NCI-H2196 (cell line): ENCODE measurements around the gene EGR4.
"Not testable (repeated sequence)": the region's sequence is repeated elsewhere in the genome, so short reads cannot be mapped to it uniquely, and the experiment has no call there.

Source experiments
- DNase-seq: peaks from one replicate; lab custom pipeline; 2025; ENCODE audit not compliant: unreplicated experiment; lab: John Stamatoyannopoulos, UW

The EGR4 gene

GRCh38 chr2:73264332-73264606 is 29.1 kb downstream of the EGR4 start:
- no peak for DNase-seq

DNA sequence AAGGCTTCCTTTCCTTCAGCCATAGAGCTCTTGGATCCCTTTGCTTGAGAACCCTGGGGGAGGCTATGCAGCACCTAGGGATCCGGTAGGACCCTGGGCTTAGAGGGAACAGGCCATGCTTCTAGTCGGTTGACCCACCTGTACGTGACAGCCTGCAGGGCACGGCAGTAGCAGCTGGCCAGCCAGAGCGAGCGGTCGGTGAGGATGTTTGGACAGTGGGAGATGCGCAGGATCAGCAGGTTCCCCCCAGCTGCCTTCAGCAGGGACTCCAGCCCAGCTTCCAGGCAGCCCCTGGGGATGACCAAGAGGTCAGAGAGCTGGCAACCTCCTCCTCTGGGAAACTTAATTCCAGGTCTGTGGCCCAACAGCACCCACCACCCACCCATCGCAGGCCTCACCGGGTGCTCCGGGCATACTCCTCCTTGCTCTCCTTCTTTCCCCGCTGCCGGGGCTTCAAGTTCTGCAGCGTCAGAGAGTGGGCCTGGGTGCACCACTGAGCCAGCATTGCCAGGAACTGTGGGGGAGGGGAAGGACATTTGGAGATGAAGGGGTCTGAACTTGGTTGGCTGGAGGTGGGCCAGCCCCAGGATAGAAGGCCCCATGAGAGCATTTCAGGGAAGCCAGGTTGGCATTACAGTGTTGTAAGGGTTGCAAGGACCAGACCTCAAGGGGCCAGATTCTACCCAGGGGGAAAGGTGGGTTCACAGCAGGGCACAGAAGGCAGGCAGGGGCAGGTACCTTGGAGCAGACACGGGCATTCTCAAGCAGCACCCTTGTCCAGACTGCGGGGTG is 29.6 kb downstream of the EGR4 start:
- DNase-seq = no peak

DNA sequence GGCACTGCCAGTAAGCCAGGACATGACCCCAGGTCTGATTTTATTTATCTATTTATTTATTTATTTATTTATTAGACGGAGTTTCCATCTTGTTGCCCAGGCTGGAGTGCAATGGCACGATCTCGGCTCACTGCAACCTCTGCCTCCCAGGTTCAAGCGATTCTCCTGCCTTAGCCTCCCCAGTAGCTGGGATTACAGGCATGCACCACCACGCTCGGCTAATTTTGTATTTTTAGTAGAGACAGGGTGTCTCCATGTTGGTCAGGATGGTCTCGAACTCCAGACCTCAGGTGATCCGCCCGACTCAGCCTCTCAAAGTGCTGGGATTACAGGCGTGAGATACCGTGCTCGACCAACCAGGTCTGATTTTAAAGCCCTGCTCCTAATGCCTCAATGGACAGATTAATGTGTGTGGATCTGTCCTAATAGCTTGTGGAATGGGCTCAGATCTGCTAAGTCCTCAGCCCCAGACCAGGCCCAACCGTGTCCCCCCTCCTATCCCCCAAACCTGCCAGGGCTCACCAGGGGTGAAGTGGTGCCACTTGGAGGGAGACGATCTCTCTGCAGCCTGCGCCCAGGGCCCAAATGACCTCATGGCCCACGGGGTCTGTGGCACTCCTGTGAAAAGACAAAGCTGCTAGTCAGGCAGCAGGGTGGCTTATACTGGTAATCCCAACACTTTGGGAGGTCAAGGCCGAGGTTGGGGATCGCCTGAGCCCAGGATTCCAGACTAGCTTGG is 30.5 kb downstream of the EGR4 start:
- not testable (repeated sequence) for DNase-seq

GRCh38 chr2:73262108-73262651 is 31.2 kb downstream of the EGR4 start:
- DNase-seq = no peak

GRCh38 chr2:73260338-73260984 is 32.9 kb downstream of the EGR4 start:
- DNase-seq = peak; percentile 14

DNA sequence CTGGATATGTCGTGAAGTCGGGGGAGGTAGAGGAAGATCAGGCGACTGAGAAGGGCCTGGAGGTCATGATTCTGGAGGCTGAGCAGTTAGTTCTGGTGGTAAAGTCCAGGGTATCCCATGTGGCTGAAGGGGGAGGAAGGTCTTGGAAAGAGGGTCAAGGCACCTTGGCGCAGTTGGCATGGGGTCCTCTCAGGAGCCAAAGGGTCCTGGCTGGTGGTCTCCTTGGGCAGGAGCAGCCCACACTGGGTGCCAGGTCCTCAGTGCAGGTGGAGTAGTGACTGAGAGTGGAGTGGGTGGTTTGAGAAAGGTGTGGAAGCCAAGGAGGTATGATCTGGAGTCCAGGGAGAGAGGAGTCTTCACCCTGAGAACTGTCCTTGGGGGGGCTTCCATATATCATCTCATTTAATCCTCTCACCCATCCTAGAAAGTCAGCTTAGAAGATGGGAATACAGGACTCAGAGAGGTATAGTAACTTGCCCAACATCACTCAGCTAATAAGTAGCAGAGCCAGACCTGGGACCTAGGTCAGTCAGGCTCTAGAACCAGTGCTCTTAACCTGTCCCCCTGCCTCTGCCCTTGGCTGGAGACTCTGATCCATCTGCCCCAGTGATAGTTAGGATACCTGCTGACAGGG is 33.5 kb downstream of the EGR4 start:
- no peak for DNase-seq

- DNase-seq = no peak
Observed at GRCh38 chr2:73259276-73259675, 34.1 kb downstream of the EGR4 start.

DNA sequence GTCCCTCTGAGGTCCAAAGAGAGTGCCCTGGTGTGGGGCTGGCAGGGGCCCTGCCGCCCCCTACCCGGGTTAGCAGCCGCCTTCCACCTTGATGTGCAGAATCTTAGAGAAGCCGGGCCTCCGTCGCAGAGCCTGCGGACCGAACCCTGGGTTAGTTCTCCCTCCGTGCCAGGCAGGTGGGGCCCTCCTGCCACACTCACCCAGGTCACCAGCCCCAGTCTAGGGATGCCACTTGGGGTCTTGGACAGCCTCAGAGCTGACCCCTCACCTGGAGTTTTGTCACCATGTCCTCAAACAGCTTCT is 34.5 kb downstream of the EGR4 start:
- DNase-seq = no peak

DNA sequence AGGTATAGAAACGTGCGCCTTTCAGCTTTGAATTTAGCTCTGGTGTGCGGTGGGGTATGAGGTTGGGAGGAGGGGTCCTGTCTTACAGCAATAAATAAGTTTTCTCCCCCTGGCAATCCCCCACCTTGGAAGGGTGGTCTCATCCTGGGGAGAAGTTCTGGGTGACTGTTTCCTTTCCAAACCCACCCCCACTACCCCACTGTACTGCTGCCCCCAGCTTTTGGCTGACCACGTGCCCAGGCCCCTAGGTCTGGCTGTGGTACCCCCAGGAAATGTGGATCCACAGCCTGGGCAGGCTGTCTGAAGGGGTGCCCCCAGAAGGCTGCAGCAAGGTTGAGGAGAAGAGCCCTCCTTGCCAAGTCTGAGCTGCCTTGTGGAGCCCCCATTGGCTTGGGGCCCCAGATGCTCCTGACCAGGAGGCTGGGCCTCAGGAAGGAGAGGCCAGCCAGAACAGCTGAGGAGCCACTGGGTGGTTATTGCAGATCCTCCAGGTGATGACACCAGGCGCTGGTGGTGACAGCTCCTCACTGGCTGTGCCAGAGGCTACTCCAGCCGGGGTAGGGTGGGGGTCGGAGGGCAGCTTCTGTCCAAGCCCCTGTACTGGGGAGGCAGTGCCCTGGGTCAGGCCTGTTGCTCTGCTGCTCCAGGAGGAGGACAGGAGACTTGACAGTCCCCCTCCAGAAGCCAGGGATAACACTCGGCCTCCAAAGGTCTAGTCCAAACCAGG is 35.0 kb downstream of the EGR4 start:
- no peak for DNase-seq

DNA sequence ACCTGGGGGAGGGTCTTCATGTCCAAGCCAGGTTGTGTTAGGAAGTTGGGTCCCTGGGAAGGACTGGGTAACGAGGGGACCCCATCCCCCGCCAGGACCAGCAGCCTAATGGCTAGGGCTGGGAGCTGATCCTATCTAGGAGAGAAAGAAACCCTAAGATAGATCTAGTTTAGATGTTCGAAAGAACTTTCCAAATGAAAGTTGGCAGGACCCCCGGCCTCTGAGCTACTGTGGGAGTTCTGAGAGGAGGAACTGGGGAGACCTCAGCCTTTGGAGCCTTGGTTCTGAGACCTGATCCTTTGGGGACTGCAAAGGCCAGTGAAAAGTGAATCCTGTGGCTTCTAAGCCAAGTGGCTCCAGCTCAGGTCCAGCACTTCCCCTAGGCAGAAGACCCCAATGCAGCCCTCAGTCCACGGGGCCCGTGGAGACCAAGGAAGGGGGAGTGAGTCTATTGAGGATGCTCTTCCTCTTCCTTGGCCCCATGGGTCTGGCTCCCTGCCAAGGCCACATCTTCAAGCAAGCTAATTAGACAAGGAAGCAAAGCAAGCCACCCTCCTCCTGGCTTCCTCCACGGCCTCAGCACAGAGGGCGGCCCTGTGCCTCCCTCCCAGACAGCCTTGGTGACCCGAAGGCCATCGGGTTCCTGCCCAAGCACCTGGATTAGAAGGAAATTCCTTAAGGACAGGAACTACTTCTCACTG is 35.8 kb downstream of the EGR4 start:
- no peak for DNase-seq

GRCh38 chr2:73257021-73257420 is 36.3 kb downstream of the EGR4 start:
- DNase-seq = no peak

DNA sequence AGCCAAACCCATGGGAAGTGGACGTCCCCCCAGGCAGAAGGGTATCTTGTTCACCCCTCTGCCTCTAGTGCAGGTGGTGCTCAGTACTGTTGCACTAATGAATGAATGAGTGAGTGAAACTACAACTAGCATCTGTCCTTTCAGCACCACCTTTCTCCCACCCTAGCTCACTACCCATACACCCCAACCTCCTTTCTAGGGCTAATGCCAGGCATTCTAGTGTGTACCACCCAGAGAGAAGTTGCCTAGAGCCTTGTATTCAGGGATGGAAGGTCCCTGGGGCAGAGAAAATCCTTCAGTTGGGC is 36.8 kb downstream of the EGR4 start:
- DNase-seq = no peak

DNA sequence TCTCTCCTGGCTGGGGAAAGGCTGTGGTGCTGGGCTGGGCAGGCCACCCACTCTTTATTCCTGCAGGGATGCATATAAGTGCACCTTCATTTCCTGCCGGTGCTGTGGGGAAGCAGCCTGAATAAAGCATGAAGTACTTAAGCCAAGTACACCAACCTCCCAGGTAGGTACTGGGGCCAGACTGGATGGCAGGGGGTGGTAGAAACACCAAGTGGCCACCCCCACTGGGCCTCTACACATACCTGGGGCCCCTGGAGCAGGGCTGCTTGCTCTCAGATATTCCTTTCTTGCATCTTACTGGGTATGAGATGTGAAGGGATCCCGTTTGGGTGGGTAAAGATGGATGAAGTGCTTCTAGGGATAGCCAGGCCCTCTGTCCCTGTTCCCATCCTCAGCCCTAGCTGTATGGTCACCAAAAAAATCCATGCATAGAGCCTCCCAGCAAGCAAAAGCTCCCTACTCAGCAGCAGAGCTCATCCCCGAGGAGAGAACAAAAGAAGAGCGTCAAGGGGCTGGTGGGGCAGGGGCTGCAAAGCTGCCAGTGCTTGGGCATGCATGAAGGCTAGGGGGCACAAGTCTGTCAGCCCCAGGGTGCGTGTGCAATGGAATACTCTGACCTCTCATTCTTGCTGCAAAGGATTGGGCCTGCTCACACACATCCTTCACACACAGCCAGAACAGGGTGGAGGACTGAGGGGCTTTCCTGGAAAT is 37.3 kb downstream of the EGR4 start:
- no peak for DNase-seq

- no peak for DNase-seq
Observed at GRCh38 chr2:73255007-73255644, 38.2 kb downstream of the EGR4 start.

DNA sequence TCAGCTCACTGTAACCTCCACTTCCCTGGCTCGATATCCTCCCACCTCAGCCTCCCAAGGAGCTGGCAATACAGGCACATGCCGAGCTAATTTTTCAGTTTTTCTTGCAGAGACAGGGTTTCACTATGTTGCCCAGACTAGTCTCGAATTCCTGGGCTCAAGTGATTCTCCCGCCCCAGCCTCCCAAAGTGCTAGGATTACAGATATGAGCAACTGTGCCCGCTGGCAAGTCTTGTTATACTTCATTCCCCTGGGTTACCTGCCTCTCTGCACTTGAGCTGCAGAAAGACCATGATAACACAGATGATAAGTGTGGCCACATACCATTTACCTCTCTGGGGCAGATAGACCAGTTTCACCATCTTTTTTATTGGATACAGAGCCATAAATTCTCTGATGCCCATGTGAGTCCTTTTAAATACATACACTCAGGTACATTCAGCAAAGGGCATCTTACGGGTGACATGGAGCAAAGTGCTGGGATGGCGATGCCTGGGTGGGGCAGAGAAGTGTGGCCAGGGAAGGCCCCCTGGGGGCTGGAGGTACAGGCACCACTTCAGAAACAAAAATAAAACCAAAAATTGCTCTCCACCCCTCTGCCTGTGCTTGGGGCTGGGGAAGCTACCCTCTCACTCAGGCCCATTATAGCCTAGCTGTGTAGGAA is 38.9 kb downstream of the EGR4 start:
- DNase-seq = no peak

GRCh38 chr2:73253901-73254300 is 39.4 kb downstream of the EGR4 start:
- no peak for DNase-seq

DNA sequence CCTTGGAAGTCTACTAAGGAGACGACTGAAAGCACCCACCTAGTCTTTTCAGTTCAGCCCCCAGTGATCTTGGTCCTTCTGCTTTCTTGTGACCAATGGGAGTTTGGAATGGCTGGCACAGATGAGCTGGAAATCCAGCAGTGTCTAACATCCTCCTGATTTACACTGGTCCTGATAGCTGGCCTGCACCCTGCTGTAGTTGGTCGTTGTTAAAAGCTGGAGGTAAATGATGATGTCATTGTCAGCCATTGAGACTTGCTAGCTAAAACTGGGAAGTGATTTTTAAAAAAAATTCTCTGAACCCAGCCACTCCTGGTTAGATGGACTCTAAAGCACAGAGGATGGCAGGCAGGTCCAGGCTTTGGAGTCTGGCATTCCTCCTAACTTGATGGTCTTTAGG is 39.9 kb downstream of the EGR4 start:
- DNase-seq = no peak

DNA sequence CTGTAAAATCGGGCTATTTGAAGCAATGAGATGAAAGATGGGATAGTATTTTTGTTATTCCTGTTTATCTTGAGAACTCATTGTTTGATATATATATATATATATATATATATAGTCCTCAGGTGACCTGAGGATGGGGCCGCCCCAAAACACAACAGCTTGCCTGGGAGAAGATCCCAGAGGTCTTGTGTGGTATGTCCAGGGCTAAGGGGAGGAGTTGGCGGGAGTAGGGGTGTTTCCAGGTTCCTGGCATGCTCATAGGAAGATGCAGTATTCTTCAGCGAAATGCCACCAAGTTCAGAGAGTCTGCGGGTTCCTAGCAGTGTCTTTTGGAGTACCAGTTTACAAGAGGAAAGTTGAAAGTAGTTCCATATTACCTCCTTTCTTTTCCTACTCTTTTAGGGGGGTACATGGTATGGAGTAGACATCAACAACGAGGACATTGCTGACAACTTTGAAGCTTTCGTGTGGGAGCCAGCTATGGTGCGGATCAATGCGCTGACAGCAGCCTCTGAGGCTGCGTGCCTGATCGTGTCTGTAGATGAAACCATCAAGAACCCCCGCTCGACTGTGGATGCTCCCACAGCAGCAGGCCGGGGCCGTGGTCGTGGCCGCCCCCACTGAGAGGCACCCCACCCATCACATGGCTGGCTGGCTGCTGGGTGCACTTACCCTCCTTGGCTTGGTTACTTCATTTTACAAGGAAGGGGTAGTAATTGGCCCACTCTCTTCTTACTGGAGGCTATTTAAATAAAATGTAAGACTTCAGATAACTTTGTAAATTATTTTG is 40.9 kb downstream of the EGR4 start:
- no peak for DNase-seq
